ENCODE results near the gene JPH3.

- TF ChIP-seq CTCF (IDR thresholded peaks at IDR 0.05 in 4 of 5, conservative IDR thresholded peaks at IDR 0.05 in 1 of 5) (no peak), POLR2A (IDR thresholded peaks at IDR 0.05) (no peak)
These were observed 16.0 kb upstream of the JPH3 start for GRCh38 chr16:87586201-87586782.
